Thoracic aorta (tissue), 2 donors: ENCODE measurements around the gene CA7. TPM values are rescaled to one million over a fixed set of nuclear protein-coding genes. Genes with fewer than 3 reads are reported as not detected.
"Not testable (repeated sequence)": the region's sequence is repeated elsewhere in the genome, so short reads cannot be mapped to it uniquely, and the experiment has no call there.

Experiments
- ATAC-seq: fragments of 150-250 bp; one replicate; pipeline ENCODE4 v1.8.0; 2017; ENCODE audit warnings: low read depth; ENCODE audit not compliant: insufficient number of reproducible peaks, low FRiP score
- DNase-seq: peaks from one replicate; pipeline ENCODE4 v3.0.0-alpha.2; 2020; ENCODE audit warnings: low spot score
- H3K27ac ChIP-seq, 2 donors: fragments of 200-600 bp; sonication (generic); 1 replicate in 1 of 2; 2 replicates in 1 of 2; pipeline ENCODE4 v1.5.1; 2016; ENCODE audit warnings: mild to moderate bottlenecking in 2 of 2, moderate library complexity in 2 of 2
- H3K27me3 ChIP-seq: fragments of 200-600 bp; sonication (generic); replicated peaks from 2 replicates; pipeline ENCODE4 v1.6.0; 2016; ENCODE audit warnings: mild to moderate bottlenecking; ENCODE audit not compliant: insufficient read depth
- H3K36me3 ChIP-seq: fragments of 200-600 bp; sonication (generic); one replicate; pipeline ENCODE4 v1.5.1; 2016
- H3K4me1 ChIP-seq, 2 donors: fragments of 200-600 bp; sonication (generic); 1 replicate in 1 of 2; 2 replicates in 1 of 2; pipeline versions ENCODE4 v1.5.1 to v1.6.0; 2016; ENCODE audit warnings: low read depth in 2 of 2, mild to moderate bottlenecking in 1 of 2; ENCODE audit not compliant: control insufficient read depth in 1 of 2
- H3K4me3 ChIP-seq: fragments of 200-600 bp; sonication (generic); 2 replicates; pipeline ENCODE4 v1.5.1; 2016; ENCODE audit warnings: mild to moderate bottlenecking
- H3K9me3 ChIP-seq: fragments of 200-600 bp; sonication (generic); 2 replicates; pipeline ENCODE4 v1.5.1; 2016
- total RNA-seq, 2 donors: library from RNA; depleted of rRNA; stranded (reverse); fragments of >200 nt; gene quantifications; one replicate each; pipeline versions ENCODE4 v1.1.0 to v1.2.3, GENCODE V29; 2016
- TF ChIP-seq, protein P1 (sequence below): fragments of 200-600 bp; sonication (generic); IDR thresholded peaks from one replicate; pipeline ENCODE4 v1.5.1; 2019; ENCODE audit warnings: antibody characterized with exemption

The CA7 gene
- total RNA-seq, 2 donors from 2014 or later, result not detected

GRCh38 chr16:66895689-66895979, 51.4 kb downstream of the CA7 start:
- H3K4me1 ChIP-seq, result peaks cover 26 to 52% of the 10 kb centered on the region in 2 donors
- peak overlapping the region in 1 of 2 donors; percentile 72 for H3K27ac ChIP-seq
- ATAC-seq (no peak), DNase-seq (no peak)
- no peaks in the 10 kb centered on the region for H3K9me3 ChIP-seq
- no peaks in the 10 kb centered on the region for H3K27me3 ChIP-seq
- H3K36me3 ChIP-seq, result no peaks in the 10 kb centered on the region
- no peak overlapping the region for H3K4me3 ChIP-seq
- TF ChIP-seq, protein P1, sequence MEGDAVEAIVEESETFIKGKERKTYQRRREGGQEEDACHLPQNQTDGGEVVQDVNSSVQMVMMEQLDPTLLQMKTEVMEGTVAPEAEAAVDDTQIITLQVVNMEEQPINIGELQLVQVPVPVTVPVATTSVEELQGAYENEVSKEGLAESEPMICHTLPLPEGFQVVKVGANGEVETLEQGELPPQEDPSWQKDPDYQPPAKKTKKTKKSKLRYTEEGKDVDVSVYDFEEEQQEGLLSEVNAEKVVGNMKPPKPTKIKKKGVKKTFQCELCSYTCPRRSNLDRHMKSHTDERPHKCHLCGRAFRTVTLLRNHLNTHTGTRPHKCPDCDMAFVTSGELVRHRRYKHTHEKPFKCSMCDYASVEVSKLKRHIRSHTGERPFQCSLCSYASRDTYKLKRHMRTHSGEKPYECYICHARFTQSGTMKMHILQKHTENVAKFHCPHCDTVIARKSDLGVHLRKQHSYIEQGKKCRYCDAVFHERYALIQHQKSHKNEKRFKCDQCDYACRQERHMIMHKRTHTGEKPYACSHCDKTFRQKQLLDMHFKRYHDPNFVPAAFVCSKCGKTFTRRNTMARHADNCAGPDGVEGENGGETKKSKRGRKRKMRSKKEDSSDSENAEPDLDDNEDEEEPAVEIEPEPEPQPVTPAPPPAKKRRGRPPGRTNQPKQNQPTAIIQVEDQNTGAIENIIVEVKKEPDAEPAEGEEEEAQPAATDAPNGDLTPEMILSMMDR, result no peak

DNA sequence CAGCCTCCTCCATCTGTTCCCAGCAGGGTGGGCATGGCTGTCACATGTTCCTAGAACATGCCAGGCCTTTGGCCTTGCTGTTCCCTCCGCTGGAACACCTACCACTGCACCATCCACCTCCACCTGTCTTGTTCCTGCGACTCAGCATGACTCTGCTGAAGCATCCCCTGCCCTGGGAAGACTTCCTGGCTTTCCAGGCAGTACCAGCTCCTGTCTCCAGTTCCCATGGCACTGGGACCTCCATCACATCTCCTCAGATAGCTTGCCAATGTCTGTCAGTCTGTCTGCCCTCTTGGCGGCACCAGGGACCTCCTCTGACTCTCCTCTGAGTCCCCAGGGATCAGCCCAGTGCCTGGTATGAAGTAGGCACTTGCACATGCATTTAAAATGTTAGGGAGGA, 51.8 kb downstream of the CA7 start:
- Histone ChIP-seq H3K27me3 (no peaks in the 10 kb centered on the region), H3K36me3 (no peaks in the 10 kb centered on the region), H3K4me1 (peaks cover 30 to 56% of the 10 kb centered on the region in 2 donors), H3K27ac (peak overlapping the region; percentile 43 to 72), H3K4me3 (no peak overlapping the region), H3K9me3 (no peaks in the 10 kb centered on the region)
- TF ChIP-seq, protein P1, result no peak
- no peak for DNase-seq
- ATAC-seq, result no peak

DNA sequence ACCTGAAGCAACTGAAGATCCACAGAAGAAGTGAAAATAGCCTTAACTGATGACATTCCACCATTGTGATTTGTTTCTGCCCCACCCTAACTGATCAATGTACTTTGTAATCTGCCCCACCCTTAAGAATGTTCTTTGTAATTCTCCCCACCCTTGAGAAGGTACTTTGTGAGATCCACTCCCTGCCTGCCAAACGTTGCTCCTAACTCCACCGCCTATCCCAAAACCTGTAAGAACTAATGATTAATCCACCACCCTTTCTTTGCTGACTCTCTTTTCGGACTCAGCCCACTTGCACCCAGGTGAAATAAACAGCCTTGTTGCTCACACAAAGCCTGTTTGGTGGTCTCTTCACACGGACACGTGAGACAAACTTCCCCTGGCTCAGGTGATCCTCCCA, 52.5 kb downstream of the CA7 start:
- H3K36me3 ChIP-seq, H3K4me3 ChIP-seq, DNase-seq, ATAC-seq, H3K9me3 ChIP-seq, H3K27me3 ChIP-seq: not testable (repeated sequence)
- Histone ChIP-seq H3K4me1 (peaks cover 35 to 63% of the 10 kb centered on the region in 2 donors), H3K27ac (peak overlapping the region; percentile 43 to 72)

DNA sequence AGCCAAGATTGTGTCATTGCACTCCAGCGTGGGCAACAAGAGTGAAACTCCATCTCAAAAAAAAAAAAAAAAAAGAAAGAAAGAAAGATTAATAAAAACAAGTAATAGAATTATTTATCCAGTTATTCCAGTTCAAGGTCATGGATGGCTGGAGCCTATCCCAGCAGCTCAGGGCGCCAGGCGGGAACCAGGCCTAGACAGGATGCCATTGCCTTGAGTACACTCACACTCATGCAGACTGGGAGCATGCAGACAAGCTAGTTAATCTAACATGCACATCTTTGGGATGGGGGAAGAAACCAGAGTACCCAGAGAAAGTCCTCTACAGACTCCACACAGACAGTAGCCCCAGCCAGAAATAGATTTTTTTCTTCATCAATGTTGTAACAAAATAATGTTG, 54.0 kb downstream of the CA7 start:
- Histone ChIP-seq H3K36me3 (no peaks in the 10 kb centered on the region), H3K9me3 (no peaks in the 10 kb centered on the region), H3K27me3 (no peaks in the 10 kb centered on the region), H3K4me1 (peaks cover 43 to 78% of the 10 kb centered on the region in 2 donors), H3K4me3 (no peak overlapping the region), H3K27ac (peak overlapping the region; percentile 93 to 97)
- DNase-seq, result peak; percentile 60
- TF ChIP-seq, protein P1, result no peak
- ATAC-seq, result peak; percentile 55

DNA sequence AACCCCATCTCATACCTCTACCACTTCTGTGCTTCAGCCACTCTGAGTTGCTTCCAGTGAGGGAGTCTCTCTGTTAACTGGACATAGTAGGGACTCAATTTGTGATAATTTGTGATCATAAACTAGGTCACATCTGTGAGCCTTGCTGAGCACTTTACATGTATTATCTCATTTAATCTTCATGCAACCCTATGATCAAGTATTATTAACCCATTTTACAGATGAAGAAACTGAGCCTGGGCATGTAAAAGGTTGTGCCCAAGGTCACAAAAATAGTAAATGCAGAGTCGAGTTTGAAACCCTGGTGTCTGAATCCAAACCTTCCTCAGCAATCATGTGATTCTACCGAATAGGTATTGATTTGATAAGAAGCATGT, 54.7 kb downstream of the CA7 start:
- ATAC-seq (no peak), DNase-seq (no peak)
- Histone ChIP-seq H3K27ac (peak overlapping the region; percentile 93 to 97), H3K9me3 (no peaks in the 10 kb centered on the region), H3K36me3 (no peaks in the 10 kb centered on the region), H3K27me3 (no peaks in the 10 kb centered on the region), H3K4me3 (no peak overlapping the region), H3K4me1 (peaks cover 49 to 85% of the 10 kb centered on the region in 2 donors)
- TF ChIP-seq, protein P1, result no peak

DNA sequence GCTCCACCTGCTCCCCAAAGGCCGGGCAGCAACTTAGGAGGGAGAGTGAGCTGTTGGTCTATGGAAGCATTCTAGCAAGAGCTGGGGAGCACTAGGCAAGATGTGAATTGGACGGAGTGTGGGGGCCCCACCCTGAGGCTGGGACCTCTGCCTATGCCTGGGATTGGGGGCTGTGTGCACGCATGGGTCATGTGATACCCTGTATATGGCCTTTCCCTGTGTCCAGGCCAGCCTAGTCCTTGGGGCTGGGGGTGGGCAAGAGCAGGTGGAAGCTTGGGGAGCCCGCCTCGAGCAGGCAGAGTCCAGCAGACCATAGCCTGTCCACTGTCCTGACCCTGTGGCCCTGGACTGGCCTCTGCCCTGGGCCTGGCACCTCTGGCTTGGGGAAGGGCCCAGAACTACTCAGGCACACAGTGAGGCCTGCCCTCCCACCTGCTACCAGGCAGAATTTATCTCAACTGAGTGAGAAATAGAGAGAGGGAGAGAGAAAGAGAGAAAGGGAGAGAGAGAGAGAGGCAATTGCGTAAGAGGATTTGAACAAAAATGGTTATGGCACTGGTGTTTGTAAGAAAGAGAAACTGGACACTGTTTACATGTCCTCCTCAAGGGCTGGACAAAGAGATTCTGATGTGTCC, 55.2 kb downstream of the CA7 start:
- TF ChIP-seq, protein P1, result no peak
- DNase-seq, result no peak
- H3K27ac ChIP-seq, result peak overlapping the region; percentile 93 to 97
- H3K36me3 ChIP-seq, result no peaks in the 10 kb centered on the region
- H3K9me3 ChIP-seq, result no peaks in the 10 kb centered on the region
- no peak overlapping the region for H3K4me3 ChIP-seq
- no peaks in the 10 kb centered on the region for H3K27me3 ChIP-seq
- peaks cover 54 to 90% of the 10 kb centered on the region in 2 donors for H3K4me1 ChIP-seq
- no peak for ATAC-seq
